HUES6 (cell line): Measurements from ENCODE around the gene MAGEA9B.
"Not testable (repeated sequence)": the region's sequence is repeated elsewhere in the genome, so short reads cannot be mapped to it uniquely, and the experiment has no call there.

Experiments
- H3K27ac ChIP-seq: 2 replicates; pipeline ENCODE4 v1.7.0; 2013; ENCODE audit warnings: low read depth, mild to moderate bottlenecking, low read length, inconsistent platforms
- H3K27me3 ChIP-seq: 2 replicates; pipeline ENCODE4 v1.6.1; 2013; ENCODE audit warnings: low read length; ENCODE audit not compliant: control insufficient read depth, insufficient read depth
- H3K36me3 ChIP-seq: 2 replicates; pipeline ENCODE4 v1.6.1; 2013; ENCODE audit warnings: low read length; ENCODE audit not compliant: control insufficient read depth, insufficient read depth
- H3K4me1 ChIP-seq: 2 replicates; pipeline ENCODE4 v1.6.1; 2013; ENCODE audit warnings: low read length; ENCODE audit not compliant: control insufficient read depth, insufficient read depth
- H3K4me3 ChIP-seq: 2 replicates; pipeline ENCODE4 v1.5.1; 2013; ENCODE audit warnings: low read depth, low read length
- H3K9ac ChIP-seq: one replicate; pipeline ENCODE4 v1.6.1; 2013; ENCODE audit warnings: mild to moderate bottlenecking, low read length
- H3K9me3 ChIP-seq: 2 replicates; pipeline ENCODE4 v1.6.1; 2013; ENCODE audit warnings: low read depth, low read length; ENCODE audit not compliant: control insufficient read depth, insufficient read depth

Gene MAGEA9B

DNA sequence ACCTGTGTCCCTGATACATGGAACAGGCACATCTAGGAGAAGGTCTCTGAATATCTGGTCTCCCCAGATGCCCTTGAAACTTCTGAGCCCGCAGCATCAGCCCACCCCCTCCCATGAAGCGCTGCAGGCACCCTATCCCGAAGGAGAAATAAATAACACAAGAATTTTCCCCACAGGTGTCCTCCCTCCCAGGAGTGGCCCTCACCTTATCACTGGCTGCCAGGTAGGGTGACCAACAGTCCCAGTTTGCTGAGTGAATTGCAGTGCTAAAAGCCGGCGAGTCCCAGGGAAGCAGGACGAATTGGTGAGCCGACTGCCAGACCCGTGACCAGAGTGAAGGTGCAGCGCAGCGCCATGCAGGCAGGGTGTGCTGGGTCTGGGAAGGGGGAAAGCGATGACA is 53.3 kb downstream of the MAGEA9B start:
- H3K9me3 ChIP-seq, H3K27me3 ChIP-seq, H3K4me3 ChIP-seq, H3K9ac ChIP-seq, H3K4me1 ChIP-seq, H3K36me3 ChIP-seq, H3K27ac ChIP-seq: not testable (repeated sequence)

DNA sequence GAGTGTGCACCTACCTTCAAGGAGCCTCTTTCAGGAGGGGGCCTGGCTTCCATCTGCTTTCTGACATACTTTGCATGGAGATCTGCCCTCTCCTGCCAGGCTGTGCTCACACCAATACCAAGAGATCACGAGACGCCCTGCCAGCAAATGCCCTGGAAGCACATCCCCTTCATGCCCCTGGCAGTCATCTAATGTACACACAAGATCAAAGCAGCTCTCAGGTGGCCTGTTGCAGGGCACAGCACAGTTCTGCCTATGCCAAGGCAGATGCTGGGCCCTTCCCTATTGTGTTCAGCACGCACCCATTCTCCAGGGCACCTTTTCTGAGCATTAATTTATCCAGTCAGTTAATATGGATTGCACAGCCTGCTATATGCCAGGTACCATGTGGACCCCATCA is 54.4 kb downstream of the MAGEA9B start:
- H3K4me3 ChIP-seq, H3K36me3 ChIP-seq, H3K4me1 ChIP-seq, H3K9me3 ChIP-seq, H3K27me3 ChIP-seq, H3K9ac ChIP-seq, H3K27ac ChIP-seq: not testable (repeated sequence)
